Subcutaneous adipose tissue (tissue), 4 donors: ENCODE data around the gene OR10G4. TPM values are rescaled to one million over a fixed set of nuclear protein-coding genes. Genes with fewer than 3 reads are reported as not detected.

Experiments used
- total RNA-seq, 4 donors: library from RNA; depleted of rRNA; stranded (reverse); fragments of >200 nt; gene quantifications; one replicate each; pipeline ENCODE4 v1.1.0, GENCODE V29; 2016
- TF ChIP-seq, protein P1 (sequence below): fragments of 450-650 bp; IDR thresholded peaks from one replicate; pipeline ENCODE4 v1.5.1; 2016; ENCODE audit warnings: low read depth, mild to moderate bottlenecking, control low read depth, antibody characterized with exemption, moderate library complexity

Gene OR10G4
- total RNA-seq, 4 donors from 2014 or later = not detected

DNA sequence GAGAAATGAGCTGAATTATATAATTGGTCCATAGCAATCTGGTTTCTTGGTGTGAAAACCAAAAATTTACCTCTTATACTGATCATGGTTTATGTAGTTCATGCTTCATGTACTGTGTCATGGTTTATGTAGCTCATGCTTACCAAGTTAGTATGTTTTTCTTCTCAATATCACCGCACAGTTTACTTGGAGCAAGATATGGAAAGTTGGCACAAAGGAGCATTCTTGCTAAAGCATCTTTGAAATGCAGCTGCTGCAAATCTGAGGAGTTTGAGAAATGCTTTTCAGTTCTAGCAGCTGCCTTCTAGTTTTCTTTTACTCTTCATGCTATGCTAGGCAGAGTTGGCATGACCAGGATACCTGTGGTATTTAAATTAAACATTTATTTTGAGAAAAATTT, 23.9 kb downstream of the OR10G4 start:
- TF ChIP-seq, protein P1, sequence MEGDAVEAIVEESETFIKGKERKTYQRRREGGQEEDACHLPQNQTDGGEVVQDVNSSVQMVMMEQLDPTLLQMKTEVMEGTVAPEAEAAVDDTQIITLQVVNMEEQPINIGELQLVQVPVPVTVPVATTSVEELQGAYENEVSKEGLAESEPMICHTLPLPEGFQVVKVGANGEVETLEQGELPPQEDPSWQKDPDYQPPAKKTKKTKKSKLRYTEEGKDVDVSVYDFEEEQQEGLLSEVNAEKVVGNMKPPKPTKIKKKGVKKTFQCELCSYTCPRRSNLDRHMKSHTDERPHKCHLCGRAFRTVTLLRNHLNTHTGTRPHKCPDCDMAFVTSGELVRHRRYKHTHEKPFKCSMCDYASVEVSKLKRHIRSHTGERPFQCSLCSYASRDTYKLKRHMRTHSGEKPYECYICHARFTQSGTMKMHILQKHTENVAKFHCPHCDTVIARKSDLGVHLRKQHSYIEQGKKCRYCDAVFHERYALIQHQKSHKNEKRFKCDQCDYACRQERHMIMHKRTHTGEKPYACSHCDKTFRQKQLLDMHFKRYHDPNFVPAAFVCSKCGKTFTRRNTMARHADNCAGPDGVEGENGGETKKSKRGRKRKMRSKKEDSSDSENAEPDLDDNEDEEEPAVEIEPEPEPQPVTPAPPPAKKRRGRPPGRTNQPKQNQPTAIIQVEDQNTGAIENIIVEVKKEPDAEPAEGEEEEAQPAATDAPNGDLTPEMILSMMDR = no peak

DNA sequence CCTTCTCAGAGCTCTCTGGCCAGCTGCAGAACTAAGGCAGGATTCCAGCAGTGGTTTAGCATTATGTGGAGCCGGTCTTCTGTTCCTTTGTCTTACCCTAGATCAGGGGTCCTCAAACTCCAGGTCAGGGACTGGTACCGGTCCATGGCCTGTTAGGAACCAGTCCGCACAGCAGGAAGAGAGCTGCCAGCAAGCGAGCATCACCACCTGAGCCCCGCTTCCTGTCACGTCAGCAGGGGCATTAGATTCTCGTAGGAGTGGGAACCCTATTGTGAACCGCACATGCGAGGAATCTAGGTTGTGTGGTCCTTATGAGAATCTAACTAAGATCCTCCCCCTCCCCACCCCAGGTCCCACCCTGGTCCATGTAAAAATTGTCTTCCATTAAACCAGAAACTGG, 26.8 kb downstream of the OR10G4 start:
- TF ChIP-seq, protein P1 = no peak

DNA sequence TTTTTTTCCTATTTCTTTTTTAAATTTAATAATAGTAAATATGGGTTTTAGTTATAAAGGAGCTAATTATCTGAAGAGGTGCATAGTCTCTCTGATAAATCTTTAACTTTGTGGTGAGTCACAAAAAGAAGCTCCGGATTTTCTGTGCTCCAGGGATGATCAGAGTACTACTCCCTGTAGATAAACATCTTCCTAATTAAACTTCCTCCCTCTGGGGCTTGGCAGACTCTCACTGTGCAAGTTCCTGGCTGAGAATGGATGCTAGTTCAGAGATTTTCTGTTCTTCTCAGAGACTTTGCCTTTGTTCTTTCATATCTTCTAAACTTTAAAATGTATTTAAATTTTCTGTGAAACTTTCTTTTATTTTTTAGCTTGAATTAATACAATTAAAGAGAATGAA, 28.5 kb downstream of the OR10G4 start, which contains the start of gene OR10G7:
TSS of gene OR10G7 (minus strand) at position 72 of the 400 bp plus-strand sequence. CDS start 2,324 bp downstream, outside the sequence.
- TF ChIP-seq, protein P1 = no peak

DNA sequence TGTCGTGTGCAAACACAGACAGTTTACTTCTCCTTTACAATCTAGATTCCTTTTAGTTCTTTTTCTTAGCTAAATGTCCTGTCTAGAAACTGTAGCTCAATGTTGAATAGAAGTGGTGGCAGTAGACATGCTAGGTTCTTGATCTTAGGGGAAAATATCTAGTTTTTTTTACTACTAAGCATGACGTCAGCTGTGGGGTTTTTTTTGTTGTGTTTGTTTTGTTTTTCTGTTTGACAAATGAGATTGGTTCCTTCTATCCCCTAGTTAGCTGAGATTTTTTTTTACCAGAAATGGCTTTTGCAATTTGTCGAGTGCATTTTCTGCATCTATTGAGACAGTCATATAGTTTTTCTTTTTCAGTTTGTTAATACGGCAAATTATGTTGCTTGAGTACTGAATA, 30.6 kb downstream of the OR10G4 start:
- TF ChIP-seq, protein P1 = no peak

DNA sequence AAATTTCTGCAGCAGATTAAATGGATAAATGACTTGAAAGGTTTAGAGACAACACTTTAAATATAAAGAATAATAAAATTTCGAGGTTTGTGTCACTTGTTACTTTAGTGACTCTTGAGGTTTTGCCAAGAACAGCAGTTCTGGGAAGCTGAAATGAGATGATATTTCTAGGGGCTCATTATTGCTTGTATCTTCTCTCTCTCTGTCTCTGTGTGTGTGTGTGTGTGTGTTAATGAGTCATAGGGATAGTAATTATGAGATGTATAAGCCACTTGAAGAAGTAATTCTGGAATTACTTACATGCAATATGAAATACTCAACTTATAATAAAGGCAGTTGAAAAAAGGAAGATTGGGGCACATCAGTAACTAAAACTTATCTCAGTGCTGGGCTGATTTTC, 38.0 kb downstream of the OR10G4 start:
- TF ChIP-seq, protein P1 = no peak

DNA sequence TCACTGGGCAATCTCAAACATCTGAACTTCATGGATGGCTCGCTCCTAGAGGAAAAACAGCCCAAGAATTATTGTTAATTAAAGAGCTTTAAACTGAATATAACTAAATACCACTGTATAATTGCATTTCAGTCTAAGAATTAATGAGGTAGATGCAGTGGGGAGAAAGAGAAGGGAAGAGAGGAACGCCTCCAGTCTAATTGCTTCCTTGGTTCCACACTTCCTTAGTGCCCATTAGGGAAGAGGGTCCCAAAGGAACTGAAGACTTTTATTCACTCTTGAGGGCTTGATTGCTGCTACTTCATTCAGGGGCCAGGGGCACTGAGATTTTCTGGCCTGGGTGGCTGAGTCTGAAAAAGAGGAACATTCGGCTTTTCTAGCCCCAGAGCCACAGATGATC, 40.2 kb downstream of the OR10G4 start:
- TF ChIP-seq, protein P1 = no peak

Other genes with a start within 250 kb of the OR10G4 start
- gene OR6M1, start 206.6 kb upstream of the OR10G4 start, total RNA-seq = not detected
- gene TMEM225, start 127.3 kb upstream of the OR10G4 start, total RNA-seq = not detected
- gene OR8D4, start 110.8 kb upstream of the OR10G4 start, total RNA-seq = not detected
- gene OR4D5, start 73.4 kb upstream of the OR10G4 start, total RNA-seq = not detected
- gene OR6T1, start 69.2 kb upstream of the OR10G4 start, total RNA-seq = not detected
- gene OR10S1, start 35.2 kb upstream of the OR10G4 start, total RNA-seq = not detected
- gene OR10G6, start 17.8 kb upstream of the OR10G4 start, total RNA-seq = not detected
- gene OR10G9, start 10.0 kb downstream of the OR10G4 start, total RNA-seq = not detected
- not detected for gene OR10G8, start 13.8 kb downstream of the OR10G4 start, total RNA-seq
- gene OR10G7, start 28.3 kb downstream of the OR10G4 start, total RNA-seq = not detected
- gene VWA5A, start 102.5 kb downstream of the OR10G4 start, total RNA-seq = 10 to 100 TPM; 14.1 to 46.1 (median 20.4) TPM
- gene OR10D3, start 170.3 kb downstream of the OR10G4 start, total RNA-seq = not detected
- gene OR8G1, start 228.1 kb downstream of the OR10G4 start, total RNA-seq = not detected
- 1 to 10 TPM in 1 of 4 donors, not detected in 3; 1.5 TPM for gene OR8G5, start 243.4 kb downstream of the OR10G4 start, total RNA-seq